Endothelial cell of umbilical vein (primary cell): ENCODE measurements around the gene FAM210A. TPM values are rescaled to one million over a fixed set of nuclear protein-coding genes. Genes with fewer than 3 reads are reported as not detected.

Experiments used
- BruUV-seq: library from RNA; stranded (reverse); fragments of 400-500 nt; replicated peaks from 2 replicates; lab custom pipeline; 2021; lab: Mats Ljungman, UMichigan
- CTCF ChIA-PET: fragments of 300-600, 350-600 bp; sonication (Branson Sonifier 250); formaldehyde crosslinking; loops from one replicate; lab custom pipeline; 2021; ENCODE audit warnings: antibody characterized with exemption, inconsistent platforms; lab: Charles Lee
- POLR2A ChIA-PET: fragments of 300-600, 350-600 bp; sonication (Branson Sonifier 250); formaldehyde crosslinking; loops from one replicate; lab custom pipeline; 2021; ENCODE audit warnings: antibody characterized with exemption, inconsistent platforms; lab: Charles Lee
- DNase-seq: peaks from one replicate; pipeline ENCODE4 v3.0.0-alpha.2; 2011; ENCODE audit warnings: low read depth, low spot score
- FAIRE-seq: peaks from 2 replicates; lab custom pipeline; 2011; peaks lifted over from hg19 to GRCh38; lab: Jason Lieb, UNC
- H2AFZ ChIP-seq: 2 replicates; pipeline ENCODE4 v1.6.0; 2012; ENCODE audit warnings: low read depth, low read length, control low read depth, inconsistent platforms
- H3K27ac ChIP-seq: 2 replicates; pipeline ENCODE4 v1.5.1; 2011; ENCODE audit warnings: low read depth, mild to moderate bottlenecking, control low read depth, low read length, moderate library complexity; ENCODE audit not compliant: insufficient read depth
- H3K27me3 ChIP-seq, 2 experiments: 2 replicates each; pipeline versions ENCODE4 v1.6.0 to v1.6.1; 2011; ENCODE audit warnings: low read length in 2 of 2, mixed read lengths in 1 of 2; ENCODE audit not compliant: control insufficient read depth in 2 of 2, insufficient read depth in 2 of 2
- H3K36me3 ChIP-seq, 2 experiments: 2 replicates in 1 of 2; 3 replicates in 1 of 2; pipeline ENCODE4 v1.5.1; 2011; ENCODE audit warnings: low read length in 2 of 2, mild to moderate bottlenecking in 1 of 2, moderate library complexity in 1 of 2; ENCODE audit not compliant: control insufficient read depth in 2 of 2, insufficient read depth in 2 of 2; ENCODE audit errors: extremely low read depth in 1 of 2
- H3K4me1 ChIP-seq: 3 replicates; pipeline ENCODE4 v1.5.1; 2011; ENCODE audit warnings: mild to moderate bottlenecking, low read length; ENCODE audit not compliant: control insufficient read depth, insufficient read depth; ENCODE audit errors: extremely low read depth
- H3K4me2 ChIP-seq: 2 replicates; pipeline ENCODE4 v1.6.1; 2011; ENCODE audit warnings: low read length, control low read depth, mixed read lengths; ENCODE audit not compliant: insufficient read depth
- H3K4me3 ChIP-seq, 3 experiments: fragments of 200-600 bp in 1 of 3; sonication (generic), shearing (Covaris generic) in 1 of 3; replicated peaks in 1 of 3; 2 replicates each; pipeline ENCODE4 v1.5.1; 2011 to 2016; ENCODE audit warnings: control low read depth in 3 of 3, low read length in 3 of 3, mild to moderate bottlenecking in 2 of 3, inconsistent platforms in 1 of 3, low read depth in 1 of 3, moderate library complexity in 1 of 3; ENCODE audit not compliant: insufficient read depth in 1 of 3
- H3K79me2 ChIP-seq: 2 replicates; pipeline ENCODE4 v1.6.0; 2012; ENCODE audit warnings: low read length, inconsistent platforms; ENCODE audit not compliant: control insufficient read depth, insufficient read depth
- H3K9ac ChIP-seq: replicated peaks from 2 replicates; pipeline ENCODE3; 2011; ENCODE audit warnings: low read length, control low read depth; ENCODE audit not compliant: insufficient read depth; ENCODE audit errors: extremely low read depth
- H3K9me1 ChIP-seq: replicated peaks from 3 replicates; pipeline ENCODE4 v1.6.0; 2011; ENCODE audit warnings: mild to moderate bottlenecking, low read length; ENCODE audit not compliant: control insufficient read depth, insufficient read depth; ENCODE audit errors: extremely low read depth
- H3K9me3 ChIP-seq: replicated peaks from 2 replicates; pipeline ENCODE4 v1.5.1; 2012; ENCODE audit warnings: low read length, inconsistent platforms; ENCODE audit not compliant: control insufficient read depth, insufficient read depth
- H4K20me1 ChIP-seq: replicated peaks from 2 replicates; pipeline ENCODE3; 2011; ENCODE audit warnings: mild to moderate bottlenecking, low read length; ENCODE audit not compliant: control insufficient read depth, insufficient read depth; ENCODE audit errors: extremely low read depth
- CTCF ChIP-seq, 2 donors: IDR thresholded peaks; 1 replicate in 1 of 2; 2 replicates in 1 of 2; pipeline ENCODE4 v1.5.1; 2011; ENCODE audit warnings: low read length in 2 of 2, mild to moderate bottlenecking in 2 of 2, moderate library complexity in 2 of 2, control low read depth in 1 of 2, inconsistent platforms in 1 of 2, low read depth in 1 of 2; ENCODE audit not compliant: insufficient read depth in 1 of 2; ENCODE audit errors: extremely low read depth in 1 of 2
- EZH2 ChIP-seq: IDR thresholded peaks from 2 replicates; pipeline ENCODE4 v1.6.1; 2012; ENCODE audit warnings: borderline replicate concordance, low read depth, mild to moderate bottlenecking, moderate library complexity, low read length, inconsistent platforms; ENCODE audit not compliant: severe bottlenecking
- FOS ChIP-seq: IDR thresholded peaks from 2 replicates; pipeline ENCODE4 v1.6.1; 2011; ENCODE audit warnings: mild to moderate bottlenecking, low read length, moderate library complexity, borderline replicate concordance; ENCODE audit not compliant: insufficient read depth
- GATA2 ChIP-seq: IDR thresholded peaks from 2 replicates; pipeline ENCODE4 v1.7.0; 2011; ENCODE audit warnings: low read depth, mild to moderate bottlenecking, moderate library complexity, mixed read lengths, low read length; ENCODE audit not compliant: insufficient read length, insufficient read depth
- JUN ChIP-seq: IDR thresholded peaks from 2 replicates; pipeline ENCODE4 v1.6.1; 2011; ENCODE audit warnings: borderline replicate concordance, low read depth; ENCODE audit not compliant: insufficient read length, insufficient read depth
- MAX ChIP-seq: IDR thresholded peaks from 2 replicates; pipeline ENCODE4 v1.6.1; 2011; ENCODE audit not compliant: insufficient read depth, insufficient read length
- MYC ChIP-seq: IDR thresholded peaks from one replicate; pipeline ENCODE4 v1.6.1; 2011; ENCODE audit warnings: mild to moderate bottlenecking, low read depth, low read length
- POLR2A ChIP-seq: IDR thresholded peaks from 2 replicates; pipeline ENCODE4 v1.6.1; 2012; ENCODE audit warnings: low read depth, mild to moderate bottlenecking, control low read depth, low read length
- POLR2AphosphoS5 ChIP-seq: IDR thresholded peaks from 2 replicates; pipeline ENCODE4 v1.6.1; 2012; ENCODE audit warnings: low read depth, mild to moderate bottlenecking, control low read depth, low read length, moderate library complexity; ENCODE audit not compliant: insufficient read depth
- dilution Hi-C: fragments of 300-500 bp; cut with MboI; formaldehyde crosslinking; loops from one replicate; pipeline ENCODE4 v1.15.0; 2019; ENCODE audit warnings: low sequenced_read_pairs; ENCODE audit not compliant: extremely low pct_ligation_motif_present
- intact Hi-C: fragments of 100-400 bp; cut with micrococcal nuclease; formaldehyde crosslinking; loops from one replicate; pipeline ENCODE4 v1.10.0; 2022
- polyA plus RNA-seq, 4 experiments: library from polyadenylated mRNA; depleted of rRNA in 3 of 4; stranded (reverse) in 3 of 4; unstranded in 1 of 4; fragments of >200 nt; gene quantifications; 2 replicates each; pipeline versions ENCODE4 v1.2.1 to v1.2.3, GENCODE V29; 2011 to 2012; ENCODE audit warnings: missing spikeins in 1 of 4
- total RNA-seq: library from RNA; stranded (reverse); gene quantifications from 2 replicates; pipeline ENCODE4 v1.2.3, GENCODE V29; 2021

The FAM210A gene
- total and polyA plus RNA-seq, 2 donors (not counting 3 experiments of a cell fraction or from before 2014, with no cell fraction given), result 7.1 to 17.3 TPM

- Histone ChIP-seq H3K79me2 (no peaks in the 10 kb centered on the region), H3K9me1 (no peaks in the 10 kb centered on the region), H3K4me1 (no peaks in the 10 kb centered on the region), H3K9ac (no peak overlapping the region), H4K20me1 (no peaks in the 10 kb centered on the region), H3K27me3 (peaks cover 8 to 9% of the 10 kb centered on the region in 2 experiments), H3K9me3 (no peaks in the 10 kb centered on the region), H3K36me3 (no peaks in the 10 kb centered on the region), H3K27ac (no peak overlapping the region), H3K4me3 (no peak overlapping the region), H2AFZ (no peak overlapping the region), H3K4me2 (no peak overlapping the region)
- no TSS peak for BruUV-seq
- ChIA-PET CTCF (no interaction called here), POLR2A (no interaction called here)
- FAIRE-seq, result no peak
- intact Hi-C loops, result no loop called here
- dilution Hi-C loops, result no loop called here
- no peak for TF ChIP-seq EZH2
- TF ChIP-seq FOS, result no peak
- no peak for TF ChIP-seq JUN
- TF ChIP-seq MYC, result no peak
- no peak for TF ChIP-seq POLR2AphosphoS5
- no peak for TF ChIP-seq CTCF (IDR thresholded peaks at IDR 0.05; ENCODE audit: extremely low read depth in 1 of 2, insufficient read depth in 1 of 2, low read depth in 1 of 2, low read length in 2 of 2)
- no peak for TF ChIP-seq MAX
- TF ChIP-seq POLR2A, result no peak
- TF ChIP-seq GATA2, result no peak
- no peak for DNase-seq
Measured at GRCh38 chr18:13643261-13643751, 83.1 kb downstream of the FAM210A start.
